T47D (cell line): ENCODE data around the gene CGGBP1.
A peak's percentile ranks its signal among the peaks of the same experiment; 100 is the strongest.

Experiments used
- DNase-seq, 2 experiments: peaks; one replicate each; pipeline versions ENCODE4 v3.0.0 to v3.0.0-alpha.2; 2011 to 2012; ENCODE audit warnings: low read depth in 1 of 2, low spot score in 1 of 2
- JUND ChIP-seq: IDR thresholded peaks from 2 replicates; pipeline ENCODE4 v1.6.1; 2012; ENCODE audit warnings: low read depth
- in situ Hi-C: cut with HindIII; loops from 2 replicates; pipeline ENCODE4 v1.10.0; 2016; ENCODE audit warnings: low sequenced_read_pairs, low pct_unique_long_range_greater_than_20kb

CGGBP1 gene

GRCh38 chr3:88059380-88060170, 770 bp upstream of the CGGBP1 start:
- no peak for TF ChIP-seq JUND
- in situ Hi-C loops, result no loop called here
- DNase-seq, result peak in 1 of 2 experiments; percentile 3

GRCh38 chr3:88058306-88058580, 562 bp downstream of the CGGBP1 start:
- in situ Hi-C loops, result no loop called here
- TF ChIP-seq JUND, result no peak
- DNase-seq, result no peak

GRCh38 chr3:88057630-88058305, 1.0 kb downstream of the CGGBP1 start:
- no peak for TF ChIP-seq JUND
- in situ Hi-C loops, result no loop called here
- DNase-seq, result peak in 1 of 2 experiments; percentile 24

DNA sequence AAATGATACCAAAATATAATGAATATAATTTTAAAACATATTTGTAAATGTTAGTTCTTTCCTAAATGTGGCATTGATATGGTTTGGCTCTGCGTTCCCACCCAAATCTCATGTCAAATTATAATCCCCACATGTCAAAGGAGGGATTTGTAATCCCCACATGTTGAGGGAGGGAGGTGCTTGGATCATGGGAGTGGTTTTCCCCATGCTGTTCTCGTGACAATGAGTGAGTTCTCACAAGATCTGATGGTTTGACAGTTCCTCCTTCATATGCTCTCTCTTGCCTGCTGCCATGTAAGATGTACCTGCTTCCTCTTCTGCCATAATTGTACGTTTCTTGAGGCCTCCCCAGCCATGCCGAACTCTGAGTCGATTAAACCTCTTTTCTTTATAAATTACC, 12.0 kb downstream of the CGGBP1 start:
- no peak for DNase-seq
- in situ Hi-C loops, result no loop called here
- no peak for TF ChIP-seq JUND

GRCh38 chr3:88044411-88044810, 14.4 kb downstream of the CGGBP1 start:
- DNase-seq, result no peak
- in situ Hi-C loops, result no loop called here
- TF ChIP-seq JUND, result no peak

DNA sequence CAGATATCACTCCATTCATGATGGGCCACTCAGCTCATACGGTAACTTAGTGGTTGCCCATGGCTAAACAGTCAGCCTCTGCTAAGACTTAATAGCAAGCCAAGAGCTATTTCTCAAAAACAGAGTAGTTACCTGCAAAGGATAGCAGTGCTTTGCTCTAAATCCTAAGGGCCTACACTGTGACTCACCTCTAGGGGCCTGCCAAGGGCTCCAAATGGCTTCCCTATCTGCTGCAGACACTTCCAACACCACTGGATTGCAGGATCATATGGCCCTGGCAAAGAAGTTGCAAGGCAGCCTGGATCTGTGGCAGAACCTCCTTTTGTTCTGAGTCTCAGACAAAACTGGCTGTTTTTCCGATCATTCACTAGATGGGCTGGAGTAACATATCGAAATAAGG, 17.8 kb downstream of the CGGBP1 start:
- in situ Hi-C loops, result no loop called here
- TF ChIP-seq JUND, result no peak
- no peak for DNase-seq

DNA sequence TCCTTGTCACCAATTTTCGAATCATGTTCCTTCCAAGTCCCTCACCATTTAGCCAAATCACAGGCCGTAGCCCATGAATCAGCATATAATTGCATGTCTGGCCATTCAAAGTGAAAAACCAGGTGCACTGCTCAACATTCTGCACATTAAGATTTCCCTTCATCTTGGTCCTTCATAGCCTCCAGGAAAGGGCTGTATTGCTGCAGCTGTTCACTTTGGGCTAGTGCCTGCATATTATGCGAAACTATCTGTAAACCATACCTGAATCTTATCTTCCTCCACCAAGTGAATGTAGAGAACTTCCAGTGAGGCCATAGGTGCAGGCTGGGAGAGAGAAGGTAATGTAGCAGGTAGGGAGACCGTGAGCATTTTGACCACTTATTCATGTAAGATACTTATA, 18.3 kb downstream of the CGGBP1 start:
- no peak for DNase-seq
- in situ Hi-C loops, result no loop called here
- TF ChIP-seq JUND, result no peak

- in situ Hi-C loops, result no loop called here
- no peak for TF ChIP-seq JUND
- no peak for DNase-seq
Observed at GRCh38 chr3:88038566-88038965, 20.2 kb downstream of the CGGBP1 start.

- DNase-seq, result no peak
- no peak for TF ChIP-seq JUND
- in situ Hi-C loops, result no loop called here
Observed at GRCh38 chr3:88036221-88036620, 22.6 kb downstream of the CGGBP1 start.

GRCh38 chr3:88034491-88035275, 24.1 kb downstream of the CGGBP1 start:
- no peak for TF ChIP-seq JUND
- DNase-seq, result no peak

DNA sequence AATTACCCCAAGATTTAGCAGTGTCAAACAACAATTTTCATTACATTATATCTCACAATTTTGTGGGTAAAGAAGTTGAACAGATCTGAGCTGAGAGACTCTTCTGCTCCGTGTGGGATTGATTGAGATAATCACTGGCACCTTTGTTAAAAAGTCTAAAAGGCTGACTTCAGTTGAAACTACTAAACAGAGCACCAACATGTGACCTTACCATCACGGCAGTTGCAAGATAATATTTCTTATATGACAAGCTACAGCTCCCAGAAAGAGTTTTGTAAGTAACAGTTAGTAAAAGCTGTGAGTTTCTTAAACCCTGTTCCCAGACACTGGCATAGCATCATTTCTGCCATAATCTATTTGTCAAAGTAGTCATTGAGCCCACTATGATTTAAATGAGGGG, 25.0 kb downstream of the CGGBP1 start:
- no peak for TF ChIP-seq JUND
- in situ Hi-C loops, result no loop called here

More at GRCh38 chr3:88034491-88035275, 24.1 kb downstream of the CGGBP1 start:
- in situ Hi-C loops, result no loop called here

GRCh38 chr3:88033079-88033478, 25.7 kb downstream of the CGGBP1 start:
- no peak for DNase-seq
- in situ Hi-C loops, result no loop called here
- TF ChIP-seq JUND, result no peak

More for the DNA sequence above, 25.0 kb downstream of the CGGBP1 start:
- no peak for DNase-seq

GRCh38 chr3:88032245-88032644, 26.6 kb downstream of the CGGBP1 start:
- no peak for TF ChIP-seq JUND
- in situ Hi-C loops, result no loop called here
- DNase-seq, result no peak
